ENCODE data around the gene TCF25. TPM values are rescaled to one million over a fixed set of nuclear protein-coding genes. Genes with fewer than 3 reads are reported as not detected.
"Not testable (repeated sequence)": the region's sequence is repeated elsewhere in the genome, so short reads cannot be mapped to it uniquely, and the experiment has no call there.

The TCF25 gene
- total RNA-seq, 8 experiments from 2014 or later: 94.7 to 213 (median 143) TPM

DNA sequence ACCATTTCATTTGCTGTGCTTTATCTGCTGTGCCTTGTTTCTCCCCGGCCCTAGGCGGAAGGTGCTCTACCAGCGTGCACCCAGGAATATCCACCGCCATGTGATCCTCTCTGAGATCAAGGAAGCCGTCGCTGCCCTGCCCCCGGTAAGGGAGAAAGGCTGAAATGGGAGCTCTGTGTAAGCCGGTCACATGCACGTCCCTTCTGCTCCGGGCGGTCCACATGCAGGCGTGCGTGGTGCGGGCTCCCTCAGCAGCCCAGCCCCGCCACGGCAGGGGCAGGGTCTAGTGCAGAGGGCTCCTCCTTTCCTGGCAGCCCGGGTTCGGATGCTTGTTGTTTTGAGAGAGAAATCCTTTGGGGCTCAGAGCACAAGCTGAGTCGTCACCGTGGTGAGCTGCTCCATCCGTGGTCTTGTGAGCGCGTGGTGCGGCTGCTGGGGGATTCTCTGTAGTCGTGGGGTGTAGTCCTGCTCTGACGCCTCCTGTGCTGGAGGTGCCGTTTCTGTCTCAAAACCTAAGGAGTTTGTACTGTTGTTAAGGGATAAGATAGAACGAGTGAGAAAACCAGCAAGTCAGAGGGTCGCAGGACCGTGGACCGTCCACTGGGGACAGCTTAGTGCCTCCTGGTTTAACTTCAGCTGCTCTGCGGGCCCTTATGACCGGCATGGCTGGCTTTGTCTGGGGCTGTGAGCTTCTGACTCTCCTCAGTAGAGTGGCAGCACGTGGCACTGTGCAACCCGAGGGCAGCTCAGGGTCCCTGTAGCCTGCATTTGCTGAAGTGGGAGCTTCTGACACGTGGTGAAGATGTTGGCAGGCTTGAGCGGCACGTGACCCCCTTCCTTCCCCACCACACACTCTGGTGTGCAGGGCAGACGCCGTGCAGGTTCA is 33.0 kb downstream of the TCF25 start:
- 91 to 100% (median 100%) methylated on average over 3 to 21 of the region's 40 CpGs; no CpG with 5 or more reads in 3 of the 10 experiments for WGBS, 10 experiments
- in situ Hi-C loops (cut with MboI; ENCODE audit: low pct_unique_long_range_greater_than_20kb in 2 of 9, low sequenced_read_pairs in 9 of 9, unreplicated experiment in 9 of 9): no loop called here
- Histone ChIP-seq H3K4me3 (no peak overlapping the region), H3K4me1 (replicated peaks in 1 of 2) (peaks cover 8 to 10% of the 10 kb centered on the region in 2 donors), H3K27ac (peak overlapping the region; percentile 71 to 81)
- peak in 5 of 8 experiments; percentile 2 to 66 (median 63) for ATAC-seq (replicated peaks in 6 of 8)

DNA sequence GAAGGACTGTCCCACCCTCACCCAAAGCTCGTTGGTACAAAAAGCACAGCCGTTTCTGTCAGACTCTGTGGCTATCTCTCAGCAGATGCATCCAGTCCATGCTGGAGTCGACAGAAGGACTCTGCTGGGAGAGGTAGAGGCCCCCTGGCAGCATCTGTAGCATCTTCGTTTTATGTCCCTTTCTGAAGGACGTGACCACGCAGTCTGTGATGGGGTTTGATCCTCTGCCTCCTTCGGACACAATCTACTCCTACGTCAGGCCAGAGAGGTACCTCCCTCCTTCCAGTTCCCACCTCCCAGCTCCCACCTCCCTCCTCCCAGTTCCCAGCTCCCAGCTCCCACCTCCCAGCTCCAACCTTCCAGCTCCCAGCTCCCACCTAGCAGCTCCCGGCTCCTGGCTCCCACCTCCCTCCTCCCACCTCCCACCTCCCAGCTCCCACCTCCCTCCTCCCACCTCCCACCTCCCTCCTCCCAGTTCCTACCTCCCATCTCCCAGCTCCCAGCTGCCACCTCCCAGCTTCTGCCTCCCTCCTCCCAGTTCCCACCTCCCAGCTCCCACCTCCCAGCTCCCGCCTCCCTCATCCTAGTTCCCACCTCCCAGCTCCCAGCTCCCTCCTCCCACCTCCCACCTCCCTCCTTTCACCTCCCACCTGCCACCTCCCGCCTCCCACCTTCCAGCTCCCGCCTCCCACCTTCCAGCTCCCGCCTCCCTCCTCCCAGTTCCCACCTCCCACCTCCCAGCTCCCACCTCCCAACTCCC is 33.8 kb downstream of the TCF25 start:
- ATAC-seq (replicated peaks in 6 of 8): no peak
- 95% methylated on average over 4 of the region's 13 CpGs; no CpG with 5 or more reads in 9 of the 10 experiments for WGBS, 10 experiments
- no peak overlapping the region for H3K27ac ChIP-seq

DNA sequence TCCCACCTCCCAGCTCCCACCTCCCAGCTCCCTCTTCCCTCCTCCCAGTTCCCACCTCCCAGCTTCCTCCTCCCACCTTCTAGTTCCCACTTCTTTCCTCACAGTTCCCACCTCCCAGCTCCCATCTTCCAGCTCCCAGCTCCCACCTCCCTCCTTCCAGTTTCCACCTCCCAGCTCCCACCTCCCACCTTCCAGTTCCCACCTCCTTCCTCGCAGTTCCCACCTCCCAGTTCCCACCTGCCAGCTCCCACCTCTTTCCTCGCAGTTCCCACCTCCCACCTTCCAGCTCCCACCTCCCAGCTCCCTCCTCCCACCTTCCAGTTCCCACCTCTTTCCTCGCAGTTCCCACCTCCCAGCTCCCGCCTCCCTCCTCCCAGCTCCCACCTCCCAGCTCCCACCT is 34.8 kb downstream of the TCF25 start:
- WGBS, 10 experiments: no CpG with 5 or more reads among the region's 4 CpGs
- ATAC-seq (replicated peaks in 6 of 8): no peak
- in situ Hi-C loops (cut with MboI; ENCODE audit: low pct_unique_long_range_greater_than_20kb in 2 of 9, low sequenced_read_pairs in 9 of 9, unreplicated experiment in 9 of 9): no loop called here

More for the DNA sequence above, 33.8 kb downstream of the TCF25 start:
- peaks cover 8 to 10% of the 10 kb centered on the region in 2 donors for H3K4me1 ChIP-seq (replicated peaks in 1 of 2)
- in situ Hi-C loops (cut with MboI; ENCODE audit: low pct_unique_long_range_greater_than_20kb in 2 of 9, low sequenced_read_pairs in 9 of 9, unreplicated experiment in 9 of 9): no loop called here
- no peak overlapping the region for H3K4me3 ChIP-seq

DNA sequence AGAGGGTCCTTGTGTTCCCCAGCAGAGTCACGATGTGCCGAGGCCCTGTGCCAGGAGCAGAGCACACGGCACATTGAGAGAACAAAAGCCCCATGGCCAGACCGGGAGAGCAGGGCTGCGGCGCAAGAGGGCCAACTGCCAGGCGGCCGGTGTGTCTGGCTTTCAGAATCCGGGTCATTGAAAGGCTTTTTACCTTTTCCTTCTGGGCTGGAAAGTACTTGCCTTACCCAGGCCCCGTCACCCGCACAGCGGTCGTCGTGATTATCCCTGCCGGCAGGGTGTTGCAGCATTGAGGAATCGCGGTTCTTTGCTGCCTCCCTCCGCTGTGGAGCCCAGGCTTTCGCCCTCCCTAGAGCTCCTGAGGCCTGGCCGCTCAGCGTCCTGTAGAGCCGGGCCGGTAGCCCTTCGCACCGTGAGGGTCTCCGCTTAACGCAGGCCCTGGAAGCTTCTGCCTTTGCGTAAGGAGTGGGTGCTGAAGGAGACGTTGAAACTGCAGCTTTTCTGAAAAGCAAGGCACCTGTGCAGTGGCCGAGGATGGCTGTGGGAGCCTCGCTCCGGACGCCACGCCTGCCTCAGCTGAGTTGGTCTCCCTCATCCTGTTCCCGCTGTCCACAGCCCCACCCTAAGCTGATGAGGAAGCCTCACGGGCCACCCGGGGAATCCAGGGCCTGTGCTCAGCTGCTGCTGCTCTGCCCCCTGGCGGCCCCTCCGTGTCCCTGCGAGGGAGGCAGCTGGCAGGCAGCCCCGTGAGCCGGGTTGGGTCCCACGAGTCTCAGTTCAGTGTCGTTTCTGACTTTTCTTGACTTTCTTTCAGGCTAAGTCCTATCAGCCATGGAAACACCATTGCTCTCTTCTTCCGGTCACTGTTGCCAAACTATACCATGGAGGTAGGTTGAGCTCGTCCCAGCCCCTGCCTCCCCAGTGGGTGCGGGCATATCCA is 36.7 kb downstream of the TCF25 start:
- Histone ChIP-seq H3K4me3 (no peak overlapping the region), H3K27ac (peak overlapping the region; percentile 7 to 58), H3K4me1 (replicated peaks in 1 of 2) (peaks cover 8 to 10% of the 10 kb centered on the region in 2 donors)
- in situ Hi-C loops (cut with MboI; ENCODE audit: low pct_unique_long_range_greater_than_20kb in 2 of 9, low sequenced_read_pairs in 9 of 9, unreplicated experiment in 9 of 9): no loop called here
- WGBS, 10 experiments: 35 to 100% (median 80%) methylated on average over 1 to 18 of the region's 47 CpGs; no CpG with 5 or more reads in 2 of the 10 experiments
- ATAC-seq (replicated peaks in 6 of 8): peak; percentile 64 to 92 (median 82)

More for the DNA sequence above, 34.8 kb downstream of the TCF25 start:
- Histone ChIP-seq H3K4me3 (no peak overlapping the region), H3K4me1 (replicated peaks in 1 of 2) (peaks cover 8 to 10% of the 10 kb centered on the region in 2 donors), H3K27ac (no peak overlapping the region)

DNA sequence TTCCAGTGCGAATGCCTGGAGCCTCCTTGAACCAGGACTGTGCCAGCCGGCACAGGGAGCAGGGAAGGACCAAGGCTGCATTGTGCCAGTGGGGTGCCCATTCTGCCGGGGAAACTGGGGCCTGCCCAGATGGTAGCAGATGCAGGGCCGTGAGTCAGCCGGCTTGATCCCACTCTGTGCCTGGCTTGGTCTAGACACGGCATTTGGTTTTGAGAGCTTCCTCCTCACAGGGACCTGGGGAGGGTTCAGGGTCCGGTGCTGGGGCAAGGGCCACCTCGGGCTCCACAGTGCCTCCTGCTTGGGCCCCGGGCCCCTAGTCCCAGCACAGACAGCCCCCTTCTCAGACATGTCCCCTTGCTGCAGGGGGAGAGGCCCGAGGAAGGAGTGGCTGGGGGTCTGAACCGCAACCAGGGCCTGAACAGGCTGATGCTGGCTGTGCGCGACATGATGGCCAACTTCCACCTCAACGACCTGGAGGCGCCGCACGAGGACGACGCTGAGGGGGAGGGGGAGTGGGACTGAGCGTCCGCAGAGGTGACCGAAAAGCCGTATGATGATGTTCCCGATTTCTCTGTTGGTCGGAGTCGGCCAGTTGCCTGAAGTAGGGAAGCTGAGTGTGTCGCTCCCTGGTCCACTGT is 37.4 kb downstream of the TCF25 start:
- 64 to 100% methylated on average over 2 to 8 of the region's 27 CpGs; no CpG with 5 or more reads in 8 of the 10 experiments for WGBS, 10 experiments
- H3K4me1 ChIP-seq (replicated peaks in 1 of 2): peaks cover 4 to 6% of the 10 kb centered on the region in 2 donors
- no peak overlapping the region for H3K27ac ChIP-seq
- no peak overlapping the region for H3K4me3 ChIP-seq
- peak in 1 of 8 experiments; percentile 1 for ATAC-seq (replicated peaks in 6 of 8)
- in situ Hi-C loops (cut with MboI; ENCODE audit: low pct_unique_long_range_greater_than_20kb in 2 of 9, low sequenced_read_pairs in 9 of 9, unreplicated experiment in 9 of 9): no loop called here

DNA sequence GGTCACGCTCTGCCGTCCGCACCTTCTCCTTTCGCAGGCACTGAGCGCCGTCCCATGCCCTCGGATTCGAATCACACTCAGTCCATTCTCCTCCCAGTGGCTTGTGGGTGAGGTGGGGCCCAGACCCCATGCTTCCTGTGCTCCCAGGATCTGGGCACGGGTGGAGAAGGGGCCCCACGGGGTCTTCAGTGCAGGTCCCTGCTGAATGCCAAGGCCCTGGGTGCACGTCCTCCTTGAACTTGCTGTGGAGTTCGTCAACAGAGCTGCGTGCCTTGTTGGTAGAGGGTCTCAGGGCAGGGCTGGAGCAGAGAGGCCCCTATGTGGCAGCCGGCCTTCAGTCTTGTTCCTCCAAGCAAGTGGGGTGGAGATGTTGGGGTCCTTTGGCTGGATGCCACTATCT is 38.0 kb downstream of the TCF25 start:
- H3K4me1 ChIP-seq (replicated peaks in 1 of 2): peaks cover 2 to 4% of the 10 kb centered on the region in 2 donors
- no peak overlapping the region for H3K27ac ChIP-seq
- 95 to 100% (median 98%) methylated on average over 1 to 7 of the region's 14 CpGs; no CpG with 5 or more reads in 6 of the 10 experiments for WGBS, 10 experiments
- ATAC-seq (replicated peaks in 6 of 8): no peak
- H3K4me3 ChIP-seq: no peak overlapping the region
- in situ Hi-C loops (cut with MboI; ENCODE audit: low pct_unique_long_range_greater_than_20kb in 2 of 9, low sequenced_read_pairs in 9 of 9, unreplicated experiment in 9 of 9): no loop called here

DNA sequence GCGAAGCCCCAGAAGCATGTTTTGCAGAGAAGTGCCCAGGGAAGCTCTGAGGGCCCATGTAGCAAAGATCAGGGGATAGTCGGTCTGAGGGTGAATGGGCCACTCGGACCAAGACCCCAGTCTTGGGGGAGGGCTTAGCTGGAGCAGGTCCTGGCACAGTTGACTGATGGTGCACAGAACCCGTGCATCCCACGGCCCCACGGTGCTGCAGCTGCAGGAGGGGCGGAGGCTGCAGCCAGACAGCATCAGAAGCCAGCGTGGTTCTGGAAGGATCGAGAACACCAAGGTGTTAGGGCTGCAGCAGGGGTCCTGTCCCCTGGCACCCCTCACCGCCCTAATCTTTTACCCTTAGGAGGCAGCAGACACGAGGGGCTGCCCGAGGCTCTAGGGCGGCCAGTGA is 38.8 kb downstream of the TCF25 start:
- no peak for ATAC-seq (replicated peaks in 6 of 8)
- in situ Hi-C loops (cut with MboI; ENCODE audit: low pct_unique_long_range_greater_than_20kb in 2 of 9, low sequenced_read_pairs in 9 of 9, unreplicated experiment in 9 of 9): no loop called here
- H3K4me1 ChIP-seq (replicated peaks in 1 of 2): peaks cover under 1 to 4% of the 10 kb centered on the region in 2 donors
- H3K4me3 ChIP-seq: no peak overlapping the region
- 80 to 100% (median 84%) methylated on average over 1 to 5 of the region's 13 CpGs; no CpG with 5 or more reads in 5 of the 10 experiments for WGBS, 10 experiments
- no peak overlapping the region for H3K27ac ChIP-seq

DNA sequence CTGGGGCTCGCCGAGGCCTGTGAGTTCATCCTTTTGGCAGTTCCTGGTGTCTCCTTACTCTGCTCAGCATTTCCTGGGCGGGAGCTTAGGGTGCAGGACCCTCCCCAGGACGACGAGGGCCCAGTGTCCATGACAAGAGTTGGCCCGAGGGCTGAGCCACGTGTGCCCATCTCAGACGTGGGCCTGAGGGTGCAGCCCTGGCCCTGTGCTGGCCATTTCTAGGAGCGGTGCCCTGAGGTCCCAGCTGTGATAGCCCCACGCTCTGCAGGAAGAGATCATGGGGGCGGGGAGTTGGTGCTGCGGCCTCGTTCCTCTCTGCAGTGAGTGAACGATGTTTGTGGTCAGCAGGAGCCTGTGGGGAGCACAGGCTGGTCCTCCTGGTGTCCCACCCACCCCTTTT is 39.2 kb downstream of the TCF25 start:
- H3K27ac ChIP-seq: no peak overlapping the region
- 83 to 100% methylated on average over 6 of the region's 14 CpGs; no CpG with 5 or more reads in 8 of the 10 experiments for WGBS, 10 experiments
- in situ Hi-C loops (cut with MboI; ENCODE audit: low pct_unique_long_range_greater_than_20kb in 2 of 9, low sequenced_read_pairs in 9 of 9, unreplicated experiment in 9 of 9): no loop called here
- peaks cover 5 to 9% of the 10 kb centered on the region in 2 donors for H3K4me1 ChIP-seq (replicated peaks in 1 of 2)
- ATAC-seq (replicated peaks in 6 of 8): no peak
- no peak overlapping the region for H3K4me3 ChIP-seq

DNA sequence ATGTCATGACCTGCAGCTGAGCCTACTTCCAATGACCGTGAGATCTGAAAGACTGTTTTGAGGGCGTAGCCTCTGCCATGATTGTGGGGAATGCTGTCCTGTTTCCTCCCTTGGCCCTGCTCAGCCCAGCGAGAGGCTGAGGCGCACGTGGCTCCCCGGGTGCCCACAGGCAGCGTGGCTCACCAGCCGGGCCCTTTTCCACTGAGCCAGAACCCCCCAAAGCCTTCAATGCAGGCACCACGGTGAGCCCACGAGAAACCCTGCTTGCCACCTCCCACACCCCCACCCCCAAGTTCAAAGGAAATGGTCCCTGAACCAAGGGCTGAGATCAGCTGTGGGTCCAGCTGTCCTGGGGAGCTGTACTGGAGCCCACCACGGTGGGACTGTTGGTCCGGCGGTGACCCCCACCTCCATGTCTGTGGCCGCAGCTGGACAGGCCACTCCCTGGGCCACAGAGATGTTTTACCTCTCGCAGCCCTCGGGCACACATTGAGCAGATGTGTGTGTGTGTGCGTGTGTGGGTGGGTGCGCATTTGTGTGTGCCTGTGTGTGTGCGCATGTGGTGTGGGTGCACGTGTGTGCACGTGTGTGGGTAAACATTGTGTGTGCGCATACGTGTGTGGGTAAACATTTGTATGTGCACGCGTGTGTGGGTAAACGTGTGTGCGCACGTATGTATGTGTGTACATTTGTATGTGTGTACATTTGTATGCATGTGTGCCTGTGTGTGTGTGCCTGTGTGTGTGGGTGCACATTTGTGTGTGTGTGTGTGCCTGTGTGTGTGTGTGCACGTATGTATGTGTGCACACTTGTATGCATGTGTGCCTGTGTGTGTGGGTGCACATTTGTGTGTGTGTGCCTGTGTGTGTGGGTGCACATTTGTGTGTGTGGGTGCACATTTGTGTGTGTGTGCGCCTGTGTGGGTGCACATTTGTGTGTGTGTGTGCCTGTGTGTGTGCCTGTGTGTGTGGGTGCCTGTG is 40.3 kb downstream of the TCF25 start:
- H3K27ac ChIP-seq: no peak overlapping the region
- no peak overlapping the region for H3K4me3 ChIP-seq
- peaks cover 16 to 17% of the 10 kb centered on the region in 2 donors for H3K4me1 ChIP-seq (replicated peaks in 1 of 2)
- ATAC-seq (replicated peaks in 6 of 8): no peak
- 73 to 100% (median 100%) methylated on average over 2 to 5 of the region's 30 CpGs; no CpG with 5 or more reads in 7 of the 10 experiments for WGBS, 10 experiments
- in situ Hi-C loops (cut with MboI; ENCODE audit: low pct_unique_long_range_greater_than_20kb in 2 of 9, low sequenced_read_pairs in 9 of 9, unreplicated experiment in 9 of 9): no loop called here

DNA sequence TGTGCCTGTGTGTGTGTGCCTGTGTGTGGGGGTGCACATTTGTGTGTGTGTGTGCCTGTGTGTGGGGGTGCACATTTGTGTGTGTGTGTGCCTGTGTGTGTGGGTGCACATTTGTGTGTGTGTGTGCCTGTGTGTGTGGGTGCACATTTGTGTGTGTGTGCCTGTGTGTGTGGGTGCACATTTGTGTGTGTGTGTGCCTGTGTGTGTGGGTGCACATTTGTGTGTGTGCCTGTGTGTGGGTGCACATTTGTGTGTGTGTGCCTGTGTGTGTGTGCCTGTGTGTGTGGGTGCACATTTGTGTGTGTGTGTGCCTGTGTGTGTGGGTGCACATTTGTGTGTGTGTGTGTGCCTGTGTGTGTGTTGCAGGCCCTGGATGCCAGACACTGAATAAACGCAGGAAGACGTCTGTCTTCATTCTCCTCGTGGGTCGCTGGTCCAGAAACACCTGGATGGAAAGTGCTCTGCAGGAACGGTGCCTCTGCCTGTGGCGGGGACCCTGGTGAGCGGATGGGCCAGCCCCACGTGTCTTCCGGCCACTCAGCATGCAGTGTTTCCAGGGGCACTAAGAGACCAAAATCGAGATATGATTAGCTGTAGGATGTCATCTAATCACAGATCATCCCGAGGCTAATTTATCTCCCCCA is 41.4 kb downstream of the TCF25 start:
- ATAC-seq (replicated peaks in 6 of 8); H3K4me3 ChIP-seq; in situ Hi-C loops (cut with MboI; ENCODE audit: low pct_unique_long_range_greater_than_20kb in 2 of 9, low sequenced_read_pairs in 9 of 9, unreplicated experiment in 9 of 9); H3K27ac ChIP-seq: not testable (repeated sequence)
- WGBS, 10 experiments: 69 to 87% (median 78%) methylated on average over 2 to 5 of the region's 11 CpGs; no CpG with 5 or more reads in 6 of the 10 experiments
- H3K4me1 ChIP-seq (replicated peaks in 1 of 2): peaks cover 17% of the 10 kb centered on the region in 2 donors

All from motor neuron (in vitro differentiated cells).